GM10248 (cell line): Measurements from ENCODE around the gene KIRREL3.

Experiments
- CTCF ChIA-PET: fragments of 300-600 bp; sonication (Branson Sonifier 250); formaldehyde crosslinking; extraction: SDS; loops from one replicate; lab custom pipeline; 2021; ENCODE audit warnings: antibody characterized with exemption; lab: Yijun Ruan, JAX
- POLR2A ChIA-PET: fragments of 350-650 bp; sonication (Branson Sonifier 250); formaldehyde crosslinking; extraction: SDS; loops from one replicate; lab custom pipeline; 2020; ENCODE audit warnings: antibody characterized with exemption; lab: Yijun Ruan, JAX
- DNase-seq: peaks from one replicate; pipeline ENCODE4 v3.0.0; 2012; ENCODE audit errors: extremely low spot score
- CTCF ChIP-seq: IDR thresholded peaks from 2 replicates; pipeline ENCODE4 v1.5.1; 2012; ENCODE audit warnings: mild to moderate bottlenecking, low read depth; ENCODE audit errors: extremely low read depth, missing control alignments, control extremely low read depth

Gene KIRREL3

GRCh38 chr11:126438691-126439090 lies 561.9 kb downstream of the KIRREL3 start:
- POLR2A ChIA-PET = no interaction called here
- no peak for TF ChIP-seq CTCF
- no peak for DNase-seq
- CTCF ChIA-PET = interaction anchor here (3.4 kb wide), 1 partner anchor 42 kb away, joined by 13 read pairs; no protein-coding TSS in a partner anchor

GRCh38 chr11:126438272-126438671 lies 562.3 kb downstream of the KIRREL3 start:
- no peak for TF ChIP-seq CTCF
- POLR2A ChIA-PET = no interaction called here
- DNase-seq = no peak
- CTCF ChIA-PET = interaction anchor here (3.4 kb wide), 1 partner anchor 42 kb away, joined by 13 read pairs; no protein-coding TSS in a partner anchor

GRCh38 chr11:126437731-126438130 lies 562.8 kb downstream of the KIRREL3 start:
- TF ChIP-seq CTCF = no peak
- ChIA-PET CTCF (interaction anchor here (3.4 kb wide), 1 partner anchor 43 kb away, joined by 13 read pairs; no protein-coding TSS in a partner anchor), POLR2A (no interaction called here)
- DNase-seq = no peak

- no peak for TF ChIP-seq CTCF
- DNase-seq = no peak
- CTCF ChIA-PET = interaction anchor here (1.3 to 3.4 kb wide), 2 partner anchors 44 to 126 kb away, joined by 3 to 13 read pairs; no protein-coding TSS in a partner anchor
- POLR2A ChIA-PET = no interaction called here
These were observed 564.3 kb downstream of the KIRREL3 start for GRCh38 chr11:126436209-126436755.

- CTCF ChIA-PET = interaction anchor here (3.7 kb wide), 1 partner anchor 46 kb away, joined by 13 read pairs; no protein-coding TSS in a partner anchor
- POLR2A ChIA-PET = no interaction called here
- no peak for DNase-seq
- TF ChIP-seq CTCF = no peak
These were observed 565.6 kb downstream of the KIRREL3 start for GRCh38 chr11:126434950-126435335.

- DNase-seq = no peak
- POLR2A ChIA-PET = no interaction called here
- CTCF ChIA-PET = interaction anchor here (1.2 to 3.7 kb wide), 2 partner anchors 47 to 49 kb away, joined by 3 to 13 read pairs; no protein-coding TSS in a partner anchor
- no peak for TF ChIP-seq CTCF
These were observed 566.3 kb downstream of the KIRREL3 start for GRCh38 chr11:126433989-126434949.
